ENCODE measurements around the gene MMP20.

DNA sequence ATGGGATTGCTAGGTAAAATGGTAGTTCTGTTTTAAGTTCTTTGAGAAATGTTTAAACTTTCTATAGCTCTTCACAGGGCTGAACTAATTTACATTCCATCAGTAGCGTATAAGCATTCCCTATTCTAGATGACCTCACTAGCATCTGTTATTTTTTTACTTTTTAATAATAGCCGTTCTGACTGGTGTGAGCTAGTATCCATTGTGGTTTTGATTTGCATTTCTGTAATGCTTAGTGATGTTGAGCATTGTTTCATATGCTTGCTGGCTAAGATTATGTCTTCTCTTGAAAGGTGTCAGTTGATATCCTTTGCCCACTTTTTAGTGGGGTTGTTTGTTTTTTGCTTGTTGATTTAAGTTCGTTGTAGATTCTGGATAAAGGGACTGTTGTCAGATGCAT lies 44.5 kb upstream of the MMP20 start:
- TF ChIP-seq, protein P1, sequence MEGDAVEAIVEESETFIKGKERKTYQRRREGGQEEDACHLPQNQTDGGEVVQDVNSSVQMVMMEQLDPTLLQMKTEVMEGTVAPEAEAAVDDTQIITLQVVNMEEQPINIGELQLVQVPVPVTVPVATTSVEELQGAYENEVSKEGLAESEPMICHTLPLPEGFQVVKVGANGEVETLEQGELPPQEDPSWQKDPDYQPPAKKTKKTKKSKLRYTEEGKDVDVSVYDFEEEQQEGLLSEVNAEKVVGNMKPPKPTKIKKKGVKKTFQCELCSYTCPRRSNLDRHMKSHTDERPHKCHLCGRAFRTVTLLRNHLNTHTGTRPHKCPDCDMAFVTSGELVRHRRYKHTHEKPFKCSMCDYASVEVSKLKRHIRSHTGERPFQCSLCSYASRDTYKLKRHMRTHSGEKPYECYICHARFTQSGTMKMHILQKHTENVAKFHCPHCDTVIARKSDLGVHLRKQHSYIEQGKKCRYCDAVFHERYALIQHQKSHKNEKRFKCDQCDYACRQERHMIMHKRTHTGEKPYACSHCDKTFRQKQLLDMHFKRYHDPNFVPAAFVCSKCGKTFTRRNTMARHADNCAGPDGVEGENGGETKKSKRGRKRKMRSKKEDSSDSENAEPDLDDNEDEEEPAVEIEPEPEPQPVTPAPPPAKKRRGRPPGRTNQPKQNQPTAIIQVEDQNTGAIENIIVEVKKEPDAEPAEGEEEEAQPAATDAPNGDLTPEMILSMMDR (conservative IDR thresholded peaks at IDR 0.05; ENCODE audit: low read depth, low read length) = no peak
- no peak for TF ChIP-seq EZH2 (IDR thresholded peaks at IDR 0.05; ENCODE audit: borderline replicate concordance, low read depth, low read length, poor library complexity, severe bottlenecking)
